Endothelial cell of umbilical vein (primary cell): ENCODE data around the gene TCF7L2. TPM values are rescaled to one million over a fixed set of nuclear protein-coding genes. Genes with fewer than 3 reads are reported as not detected.

Source experiments
- BruUV-seq: library from RNA; stranded (reverse); fragments of 400-500 nt; replicated peaks from 2 replicates; lab custom pipeline; 2021; lab: Mats Ljungman, UMichigan
- CTCF ChIA-PET: fragments of 300-600, 350-600 bp; sonication (Branson Sonifier 250); formaldehyde crosslinking; loops from one replicate; lab custom pipeline; 2021; ENCODE audit warnings: antibody characterized with exemption, inconsistent platforms; lab: Charles Lee
- POLR2A ChIA-PET: fragments of 300-600, 350-600 bp; sonication (Branson Sonifier 250); formaldehyde crosslinking; loops from one replicate; lab custom pipeline; 2021; ENCODE audit warnings: antibody characterized with exemption, inconsistent platforms; lab: Charles Lee
- DNase-seq: peaks from one replicate; pipeline ENCODE4 v3.0.0-alpha.2; 2011; ENCODE audit warnings: low read depth, low spot score
- FAIRE-seq: peaks from 2 replicates; lab custom pipeline; 2011; peaks lifted over from hg19 to GRCh38; lab: Jason Lieb, UNC
- H2AFZ ChIP-seq: 2 replicates; pipeline ENCODE4 v1.6.0; 2012; ENCODE audit warnings: low read depth, low read length, control low read depth, inconsistent platforms
- H3K27ac ChIP-seq: 2 replicates; pipeline ENCODE4 v1.5.1; 2011; ENCODE audit warnings: low read depth, mild to moderate bottlenecking, control low read depth, low read length, moderate library complexity; ENCODE audit not compliant: insufficient read depth
- H3K27me3 ChIP-seq, 2 experiments: 2 replicates each; pipeline versions ENCODE4 v1.6.0 to v1.6.1; 2011; ENCODE audit warnings: low read length in 2 of 2, mixed read lengths in 1 of 2; ENCODE audit not compliant: control insufficient read depth in 2 of 2, insufficient read depth in 2 of 2
- H3K36me3 ChIP-seq, 2 experiments: 2 replicates in 1 of 2; 3 replicates in 1 of 2; pipeline ENCODE4 v1.5.1; 2011; ENCODE audit warnings: low read length in 2 of 2, mild to moderate bottlenecking in 1 of 2, moderate library complexity in 1 of 2; ENCODE audit not compliant: control insufficient read depth in 2 of 2, insufficient read depth in 2 of 2; ENCODE audit errors: extremely low read depth in 1 of 2
- H3K4me1 ChIP-seq: 3 replicates; pipeline ENCODE4 v1.5.1; 2011; ENCODE audit warnings: mild to moderate bottlenecking, low read length; ENCODE audit not compliant: control insufficient read depth, insufficient read depth; ENCODE audit errors: extremely low read depth
- H3K4me2 ChIP-seq: 2 replicates; pipeline ENCODE4 v1.6.1; 2011; ENCODE audit warnings: low read length, control low read depth, mixed read lengths; ENCODE audit not compliant: insufficient read depth
- H3K4me3 ChIP-seq, 3 experiments: fragments of 200-600 bp in 1 of 3; sonication (generic), shearing (Covaris generic) in 1 of 3; replicated peaks in 1 of 3; 2 replicates each; pipeline ENCODE4 v1.5.1; 2011 to 2016; ENCODE audit warnings: control low read depth in 3 of 3, low read length in 3 of 3, mild to moderate bottlenecking in 2 of 3, inconsistent platforms in 1 of 3, low read depth in 1 of 3, moderate library complexity in 1 of 3; ENCODE audit not compliant: insufficient read depth in 1 of 3
- H3K79me2 ChIP-seq: 2 replicates; pipeline ENCODE4 v1.6.0; 2012; ENCODE audit warnings: low read length, inconsistent platforms; ENCODE audit not compliant: control insufficient read depth, insufficient read depth
- H3K9ac ChIP-seq: replicated peaks from 2 replicates; pipeline ENCODE3; 2011; ENCODE audit warnings: low read length, control low read depth; ENCODE audit not compliant: insufficient read depth; ENCODE audit errors: extremely low read depth
- H3K9me1 ChIP-seq: replicated peaks from 3 replicates; pipeline ENCODE4 v1.6.0; 2011; ENCODE audit warnings: mild to moderate bottlenecking, low read length; ENCODE audit not compliant: control insufficient read depth, insufficient read depth; ENCODE audit errors: extremely low read depth
- H3K9me3 ChIP-seq: replicated peaks from 2 replicates; pipeline ENCODE4 v1.5.1; 2012; ENCODE audit warnings: low read length, inconsistent platforms; ENCODE audit not compliant: control insufficient read depth, insufficient read depth
- H4K20me1 ChIP-seq: replicated peaks from 2 replicates; pipeline ENCODE3; 2011; ENCODE audit warnings: mild to moderate bottlenecking, low read length; ENCODE audit not compliant: control insufficient read depth, insufficient read depth; ENCODE audit errors: extremely low read depth
- CTCF ChIP-seq, 2 donors: IDR thresholded peaks; 1 replicate in 1 of 2; 2 replicates in 1 of 2; pipeline ENCODE4 v1.5.1; 2011; ENCODE audit warnings: low read length in 2 of 2, mild to moderate bottlenecking in 2 of 2, moderate library complexity in 2 of 2, control low read depth in 1 of 2, inconsistent platforms in 1 of 2, low read depth in 1 of 2; ENCODE audit not compliant: insufficient read depth in 1 of 2; ENCODE audit errors: extremely low read depth in 1 of 2
- EZH2 ChIP-seq: IDR thresholded peaks from 2 replicates; pipeline ENCODE4 v1.6.1; 2012; ENCODE audit warnings: borderline replicate concordance, low read depth, mild to moderate bottlenecking, moderate library complexity, low read length, inconsistent platforms; ENCODE audit not compliant: severe bottlenecking
- FOS ChIP-seq: IDR thresholded peaks from 2 replicates; pipeline ENCODE4 v1.6.1; 2011; ENCODE audit warnings: mild to moderate bottlenecking, low read length, moderate library complexity, borderline replicate concordance; ENCODE audit not compliant: insufficient read depth
- GATA2 ChIP-seq: IDR thresholded peaks from 2 replicates; pipeline ENCODE4 v1.7.0; 2011; ENCODE audit warnings: low read depth, mild to moderate bottlenecking, moderate library complexity, mixed read lengths, low read length; ENCODE audit not compliant: insufficient read length, insufficient read depth
- JUN ChIP-seq: IDR thresholded peaks from 2 replicates; pipeline ENCODE4 v1.6.1; 2011; ENCODE audit warnings: borderline replicate concordance, low read depth; ENCODE audit not compliant: insufficient read length, insufficient read depth
- MAX ChIP-seq: IDR thresholded peaks from 2 replicates; pipeline ENCODE4 v1.6.1; 2011; ENCODE audit not compliant: insufficient read depth, insufficient read length
- MYC ChIP-seq: IDR thresholded peaks from one replicate; pipeline ENCODE4 v1.6.1; 2011; ENCODE audit warnings: mild to moderate bottlenecking, low read depth, low read length
- POLR2A ChIP-seq: IDR thresholded peaks from 2 replicates; pipeline ENCODE4 v1.6.1; 2012; ENCODE audit warnings: low read depth, mild to moderate bottlenecking, control low read depth, low read length
- POLR2AphosphoS5 ChIP-seq: IDR thresholded peaks from 2 replicates; pipeline ENCODE4 v1.6.1; 2012; ENCODE audit warnings: low read depth, mild to moderate bottlenecking, control low read depth, low read length, moderate library complexity; ENCODE audit not compliant: insufficient read depth
- dilution Hi-C: fragments of 300-500 bp; cut with MboI; formaldehyde crosslinking; loops from one replicate; pipeline ENCODE4 v1.15.0; 2019; ENCODE audit warnings: low sequenced_read_pairs; ENCODE audit not compliant: extremely low pct_ligation_motif_present
- intact Hi-C: fragments of 100-400 bp; cut with micrococcal nuclease; formaldehyde crosslinking; loops from one replicate; pipeline ENCODE4 v1.10.0; 2022
- polyA plus RNA-seq, 4 experiments: library from polyadenylated mRNA; depleted of rRNA in 3 of 4; stranded (reverse) in 3 of 4; unstranded in 1 of 4; fragments of >200 nt; gene quantifications; 2 replicates each; pipeline versions ENCODE4 v1.2.1 to v1.2.3, GENCODE V29; 2011 to 2012; ENCODE audit warnings: missing spikeins in 1 of 4
- total RNA-seq: library from RNA; stranded (reverse); gene quantifications from 2 replicates; pipeline ENCODE4 v1.2.3, GENCODE V29; 2021

TCF7L2 gene
- total and polyA plus RNA-seq, 2 donors (not counting 3 experiments of a cell fraction or from before 2014, with no cell fraction given) = 9.9 to 21.8 TPM

GRCh38 chr10:112953174-112954159 is 3.4 kb downstream of the TCF7L2 start:
- Histone ChIP-seq H4K20me1 (no peaks in the 10 kb centered on the region), H3K9me3 (no peaks in the 10 kb centered on the region), H2AFZ (peak overlapping the region; percentile 85), H3K9me1 (no peaks in the 10 kb centered on the region), H3K79me2 (peaks cover 62% of the 10 kb centered on the region), H3K4me2 (peak overlapping the region; percentile 96), H3K4me3 (peak overlapping the region; percentile 73 to 92 (median 78)), H3K27ac (peak overlapping the region; percentile 95), H3K27me3 (no peaks in the 10 kb centered on the region), H3K9ac (peak overlapping the region; percentile 93), H3K36me3 (no peaks in the 10 kb centered on the region), H3K4me1 (peaks cover 47% of the 10 kb centered on the region)
- intact Hi-C loops (loop anchor here (1.0 to 5.0 kb wide), 6 partner anchors 99 to 729 kb away; no protein-coding TSS in a partner anchor), dilution Hi-C loops (no loop called here)
- TSS peak; percentile 7 for BruUV-seq
- FAIRE-seq (no peak), DNase-seq (peak; percentile 51)
- TF ChIP-seq JUN (no peak), EZH2 (no peak), MAX (no peak), POLR2A (no peak), POLR2AphosphoS5 (no peak), MYC (no peak), GATA2 (no peak), CTCF (IDR thresholded peaks at IDR 0.05; ENCODE audit: extremely low read depth in 1 of 2, insufficient read depth in 1 of 2, low read depth in 1 of 2, low read length in 2 of 2) (no peak), FOS (no peak)
- POLR2A ChIA-PET = no interaction called here
- CTCF ChIA-PET = interaction anchor here (1.1 to 1.8 kb wide), 8 partner anchors 8 to 232 kb away, joined by 3 to 6 read pairs (median 4); no protein-coding TSS in a partner anchor
